ENCODE data around the gene NUP160. TPM values are rescaled to one million over a fixed set of nuclear protein-coding genes. Genes with fewer than 3 reads are reported as not detected.
"Not testable (repeated sequence)": the region's sequence is repeated elsewhere in the genome, so short reads cannot be mapped to it uniquely, and the experiment has no call there.

Gene NUP160
- polyA plus RNA-seq, 1 donor = 86.8 TPM

DNA sequence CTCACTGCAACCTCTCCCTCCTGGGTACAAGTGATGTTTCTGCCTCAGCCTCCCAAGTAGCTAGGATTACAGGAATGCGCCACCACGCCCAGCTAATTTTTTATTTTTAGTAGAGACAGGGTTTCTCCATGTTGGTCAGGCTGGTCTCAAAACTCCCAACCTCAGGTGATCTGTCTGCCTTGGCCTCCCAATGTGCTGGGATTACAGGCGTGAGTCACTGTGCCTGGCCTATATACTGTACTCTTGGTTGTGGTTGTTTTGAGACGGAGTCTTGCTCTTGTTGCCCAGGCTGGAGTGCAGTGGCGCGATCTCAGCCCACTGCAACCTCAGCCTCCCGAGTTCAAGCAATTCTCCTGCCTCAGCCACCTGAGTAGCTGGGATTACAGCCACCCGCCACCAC, 58.1 kb downstream of the NUP160 start:
- not testable (repeated sequence) for DNase-seq

DNA sequence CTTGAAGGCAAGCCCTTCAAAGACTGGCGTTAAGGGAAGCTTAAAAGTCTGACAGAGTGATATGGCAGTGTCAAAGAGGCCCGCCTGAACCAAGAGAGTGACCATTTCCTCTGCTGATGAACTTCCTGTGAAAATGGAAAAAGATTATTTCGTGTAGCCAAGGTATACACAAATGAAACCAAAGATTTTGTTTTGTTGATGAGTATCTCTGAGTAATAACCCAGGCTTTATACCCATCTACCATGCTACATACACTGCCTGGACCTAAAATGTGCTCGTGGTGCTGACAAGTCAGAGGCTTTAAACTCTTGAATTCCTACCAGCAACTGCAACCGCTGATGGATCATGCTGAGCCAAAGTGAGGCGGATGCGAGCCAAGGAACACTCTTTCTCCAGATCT, 60.0 kb downstream of the NUP160 start:
- no peak for DNase-seq

DNA sequence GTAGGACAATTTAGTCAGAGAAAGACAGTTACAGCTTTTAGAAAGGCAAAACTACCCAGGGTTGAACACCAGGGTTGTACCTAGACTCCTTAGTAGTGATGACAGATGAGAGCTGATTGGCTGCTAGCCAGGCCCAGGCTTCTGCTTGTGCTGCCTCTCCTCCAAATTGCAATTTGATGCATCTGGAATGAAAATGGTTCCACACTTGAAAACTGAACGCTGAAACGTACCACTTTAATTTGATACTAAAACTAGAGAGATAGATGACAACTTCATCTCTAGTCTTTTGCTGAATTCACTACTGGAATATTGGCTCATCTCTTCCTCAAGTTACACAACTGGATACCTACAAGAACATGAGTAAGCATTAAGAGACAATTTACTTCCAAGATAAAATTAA, 61.8 kb downstream of the NUP160 start:
- DNase-seq = no peak

DNA sequence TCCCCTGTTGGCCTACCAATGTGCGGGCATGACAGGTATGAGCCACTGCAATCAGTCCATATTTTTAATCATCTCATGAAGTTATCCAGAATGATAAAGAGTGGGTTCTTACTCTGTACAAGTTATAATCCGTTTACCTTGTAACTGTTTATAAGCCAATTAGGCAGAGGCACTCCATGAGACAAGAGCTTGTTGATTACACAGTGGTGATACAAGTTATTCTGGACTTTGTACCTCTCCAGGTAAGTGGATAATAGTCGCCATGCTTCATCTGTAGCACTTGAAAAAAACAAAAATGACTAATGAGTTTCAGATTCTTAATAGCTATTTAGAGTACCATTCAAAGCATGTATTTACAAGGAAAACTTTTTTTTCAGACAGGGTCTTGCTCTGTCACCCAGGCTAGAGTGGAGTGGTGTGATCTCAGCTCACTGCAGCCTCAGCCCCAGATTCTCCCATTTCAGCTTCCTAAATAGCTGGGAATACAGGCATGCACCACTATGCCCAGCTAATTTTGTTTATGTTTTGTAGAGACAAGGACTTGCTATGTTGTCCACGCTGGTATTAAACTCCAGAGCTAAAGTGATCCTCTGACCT, 63.3 kb downstream of the NUP160 start:
- DNase-seq = no peak

DNA sequence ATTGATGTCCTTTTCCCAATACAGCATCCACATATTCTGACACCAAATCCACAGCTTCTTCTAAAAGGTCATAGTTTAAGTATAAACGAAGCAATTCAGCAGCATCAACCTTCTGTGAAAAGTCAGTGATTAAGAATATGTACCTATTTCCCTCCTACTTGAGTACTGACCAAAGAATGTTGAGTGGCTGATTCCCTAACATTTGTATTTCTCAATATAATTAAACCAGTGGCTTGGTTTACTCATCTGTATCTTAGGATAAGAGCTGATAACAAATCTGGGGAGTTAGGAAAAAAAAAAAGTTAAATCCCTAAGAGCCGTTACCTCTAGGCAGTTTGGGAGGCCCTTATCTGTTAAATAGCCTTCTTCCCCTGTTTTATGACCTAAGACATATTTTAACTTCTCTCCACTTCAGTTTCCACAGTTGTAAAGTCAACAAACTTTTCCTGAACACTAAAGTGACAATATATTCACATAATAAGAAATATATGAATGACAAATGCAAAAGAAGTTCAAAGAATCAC, 65.0 kb downstream of the NUP160 start:
- DNase-seq = no peak

DNA sequence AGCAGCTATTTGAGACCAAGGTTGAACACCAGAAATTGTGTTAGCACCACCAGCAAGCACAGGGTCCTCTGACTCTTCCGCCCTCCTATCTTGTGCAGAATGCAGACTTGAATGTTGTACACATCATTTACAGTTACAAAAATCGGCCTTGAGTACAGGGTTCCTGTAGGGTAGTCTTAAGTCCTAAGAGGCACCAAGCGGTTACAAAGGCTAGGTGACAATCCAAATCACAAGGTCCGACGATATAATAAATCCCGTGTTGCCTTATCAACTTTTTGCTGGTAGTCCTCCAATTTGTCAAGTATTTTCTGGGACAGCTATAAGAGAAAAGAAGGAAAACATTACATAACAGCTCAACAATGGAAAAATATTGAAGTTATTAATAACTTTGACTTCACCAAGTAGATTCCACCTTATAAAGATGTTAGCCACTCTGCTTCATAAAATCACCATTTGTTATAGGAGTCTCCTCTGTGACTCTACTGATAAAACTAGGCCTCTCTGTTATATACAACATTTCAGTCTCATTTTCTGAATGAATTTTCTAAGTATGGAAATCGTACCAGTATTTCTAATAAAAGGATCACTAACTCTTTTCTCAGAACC, 69.2 kb downstream of the NUP160 start:
- DNase-seq = no peak

DNA sequence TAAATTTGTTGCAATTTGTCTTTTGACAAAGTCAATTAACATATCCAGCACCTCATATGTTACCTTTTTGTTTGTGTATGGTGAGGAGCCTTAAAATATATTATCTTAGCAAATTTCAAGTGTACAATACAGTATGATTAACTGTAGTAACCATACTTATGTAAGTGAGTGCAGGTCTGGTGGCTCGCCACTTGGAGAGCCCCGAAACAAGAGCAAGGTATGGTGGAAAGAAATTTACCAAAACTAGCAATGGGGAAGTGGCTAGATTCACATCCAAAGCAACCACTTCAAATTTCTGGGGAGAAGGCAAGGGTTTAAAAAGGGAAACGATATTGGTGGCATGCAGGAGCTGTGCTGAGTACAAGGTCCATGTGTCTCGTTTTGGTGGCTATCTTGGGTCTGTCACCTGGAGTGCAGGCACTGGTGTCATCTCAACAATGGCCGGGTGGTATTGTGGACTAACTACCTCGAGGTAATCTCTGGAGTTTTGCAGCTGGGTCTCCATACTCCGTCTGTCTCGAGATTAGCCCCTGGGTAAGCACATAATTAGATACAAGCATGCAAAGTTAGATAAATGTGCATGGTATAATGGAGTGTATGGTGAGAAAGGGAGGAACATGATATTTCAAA, 72.8 kb downstream of the NUP160 start:
- DNase-seq = no peak

DNA sequence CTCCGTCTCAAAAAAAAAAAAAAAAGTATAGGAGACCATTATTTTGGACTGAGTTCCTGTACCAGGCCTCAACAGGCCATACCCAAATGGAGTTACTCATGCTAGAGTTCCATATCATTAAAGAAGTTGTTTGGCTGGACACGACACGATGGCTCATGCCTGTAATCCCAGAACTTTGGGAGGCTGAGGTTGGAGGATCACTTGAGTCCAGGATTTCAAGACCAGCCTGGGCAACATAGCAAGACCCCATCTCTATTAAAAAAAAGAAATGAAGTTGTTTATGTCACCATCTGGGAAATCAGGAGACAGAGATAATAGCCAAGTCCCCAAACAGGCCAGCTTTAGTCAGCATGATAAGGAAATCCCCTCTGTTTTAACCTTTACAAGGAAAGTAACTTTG, 74.3 kb downstream of the NUP160 start:
- no peak for DNase-seq

DNA sequence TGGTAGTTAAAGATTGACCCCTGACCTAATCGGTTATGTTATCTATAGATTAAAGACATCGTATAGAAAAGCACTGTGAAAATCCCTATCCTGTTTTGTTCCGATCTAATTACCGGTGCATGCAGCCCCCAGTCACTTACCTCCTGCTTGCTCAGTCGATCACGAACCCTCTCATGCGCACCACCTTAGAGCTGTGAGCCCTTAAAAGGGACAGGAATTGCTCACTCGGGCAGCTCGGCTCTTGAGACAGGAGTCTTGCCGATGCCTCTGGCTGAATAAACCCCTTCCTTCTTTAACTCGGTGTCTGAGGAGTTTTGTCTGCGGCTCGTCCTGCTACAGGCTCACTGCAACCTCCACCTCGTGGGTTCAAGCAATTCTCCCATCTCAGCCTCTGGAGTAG, 78.6 kb downstream of the NUP160 start:
- peak; percentile 3 for DNase-seq

DNA sequence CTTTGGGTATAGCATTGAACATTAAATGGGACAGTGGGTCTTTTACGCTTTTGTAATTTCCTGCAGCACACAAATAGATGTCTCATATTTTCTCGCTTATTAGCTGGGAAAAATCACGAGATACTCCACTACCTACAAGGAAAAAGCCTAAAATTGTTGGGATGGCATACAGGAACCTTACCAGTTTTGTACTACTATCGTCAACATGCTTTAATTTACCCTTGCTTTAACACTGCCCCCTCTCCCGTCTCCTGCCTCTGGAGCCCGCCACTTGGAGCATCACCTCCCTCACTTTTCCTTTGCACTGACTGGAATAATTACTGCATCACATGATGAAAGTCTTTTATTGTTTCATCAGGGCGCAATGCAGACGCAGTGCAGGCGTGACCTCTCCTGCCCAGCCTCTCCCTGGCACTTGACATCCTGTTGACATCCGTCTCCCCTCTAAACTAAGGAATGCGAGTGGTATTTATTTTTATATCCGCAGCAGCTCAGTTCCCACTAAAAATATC, 80.0 kb downstream of the NUP160 start:
- peak; percentile 72 for DNase-seq

DNA sequence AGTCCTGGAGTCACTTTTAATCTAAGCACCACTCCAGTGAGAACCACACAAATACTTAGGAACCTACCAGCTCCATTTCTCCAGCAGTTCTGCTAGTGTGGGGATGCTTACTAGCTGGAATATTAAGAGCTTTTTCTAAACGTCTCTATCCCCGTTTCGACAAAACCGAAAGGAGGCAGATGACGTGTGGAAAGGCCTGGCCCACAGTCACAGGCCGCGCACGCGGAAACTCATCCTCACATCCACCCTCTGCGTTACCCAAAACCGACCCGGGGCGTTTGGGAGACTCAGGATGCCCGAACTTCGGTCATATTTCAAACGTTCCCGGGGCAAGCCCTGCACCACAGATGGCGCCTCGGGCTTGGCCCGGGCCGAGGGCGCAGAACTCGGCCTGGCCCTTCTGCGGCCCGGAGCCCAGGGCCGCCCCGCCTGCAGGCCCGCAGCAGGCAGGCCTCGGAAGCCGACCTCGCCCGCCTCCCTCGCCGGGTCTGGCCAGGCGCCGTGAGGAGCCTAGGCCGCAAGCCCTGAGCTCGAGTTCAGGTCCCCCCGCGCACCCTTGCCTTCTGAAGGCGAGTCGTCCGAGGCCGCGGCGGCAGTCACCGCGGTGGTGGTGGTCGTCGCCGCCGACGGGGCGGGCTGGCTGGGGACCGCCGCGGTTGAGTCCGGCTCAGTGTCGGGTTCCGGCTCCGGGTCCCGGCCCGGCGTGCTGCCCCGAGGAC, 81.5 kb downstream of the NUP160 start:
- peak; percentile 66 for DNase-seq

DNA sequence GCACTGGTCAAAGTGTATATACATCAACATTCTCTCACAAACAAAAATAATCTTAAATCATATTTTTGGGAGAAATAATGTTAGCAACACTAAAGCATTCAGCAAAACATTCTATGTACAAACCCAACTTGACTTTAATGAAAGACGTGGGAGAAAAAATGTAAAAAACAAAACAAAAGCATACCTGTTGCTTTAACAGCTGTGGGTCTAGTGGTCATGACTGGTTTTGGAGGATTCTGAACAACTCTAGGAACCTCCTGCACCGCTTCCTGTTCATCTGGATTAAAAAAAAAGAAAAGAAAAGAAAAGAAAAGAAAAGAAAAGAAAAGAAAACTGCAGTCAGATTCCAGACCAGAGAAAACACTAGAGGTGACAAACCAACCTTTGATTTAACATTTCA, 83.1 kb downstream of the NUP160 start:
- no peak for DNase-seq

DNA sequence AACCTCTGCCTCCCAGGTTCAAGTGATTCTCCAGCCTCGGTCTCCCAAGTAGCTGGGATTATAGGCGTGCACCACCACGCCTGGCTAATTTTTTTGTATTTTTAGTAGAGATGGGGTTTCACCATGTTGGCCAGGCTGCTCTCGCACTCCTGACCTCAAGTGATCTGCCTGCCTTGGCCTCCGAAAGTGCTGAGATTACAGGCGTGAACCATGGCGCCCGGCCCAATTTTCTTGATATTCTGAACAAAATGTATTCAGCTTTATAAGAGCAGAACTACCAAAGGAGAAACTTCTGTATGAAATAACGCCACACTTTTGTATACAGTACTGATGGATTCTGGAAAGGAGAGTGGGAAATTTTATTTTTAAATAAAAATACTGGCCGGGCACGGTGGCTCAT, 88.9 kb downstream of the NUP160 start:
- DNase-seq = not testable (repeated sequence)

DNA sequence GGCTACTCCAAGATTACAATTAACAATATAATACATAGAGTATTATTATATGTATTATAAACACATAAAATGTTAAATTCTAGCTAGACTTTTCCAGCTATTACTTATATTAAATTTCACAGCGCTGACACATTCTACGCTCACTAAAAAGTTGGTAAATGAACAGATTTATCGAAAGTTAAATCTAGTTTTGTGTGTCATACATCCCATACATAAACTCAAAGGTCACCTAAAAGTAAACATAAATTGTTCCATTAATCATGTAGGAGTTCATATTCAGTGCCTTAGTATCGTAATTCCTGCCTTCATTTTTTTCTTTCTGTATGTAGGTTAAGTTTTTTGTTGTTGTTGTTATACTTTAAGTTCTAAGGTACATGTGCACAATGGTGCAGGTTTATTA, 91.9 kb downstream of the NUP160 start:
- DNase-seq = no peak

DNA sequence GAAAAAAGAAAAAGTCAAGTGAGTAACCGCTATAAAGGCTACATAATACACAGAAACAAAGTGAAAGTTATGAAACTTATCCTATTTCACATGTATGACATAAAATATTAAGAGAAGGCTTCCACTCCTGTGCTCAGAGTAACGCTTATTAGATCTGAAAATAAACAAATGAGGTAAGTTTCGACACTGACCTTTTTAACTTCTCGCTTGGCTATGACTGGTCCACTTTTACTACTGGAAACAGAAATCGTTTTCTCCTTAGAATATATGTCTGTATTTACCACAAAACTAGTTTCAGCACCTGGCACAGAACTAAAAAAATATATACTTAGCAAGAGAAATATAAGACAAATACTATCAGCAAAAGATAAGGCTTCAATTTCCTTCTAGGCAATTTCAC, 97.4 kb downstream of the NUP160 start:
- DNase-seq = no peak

DNA sequence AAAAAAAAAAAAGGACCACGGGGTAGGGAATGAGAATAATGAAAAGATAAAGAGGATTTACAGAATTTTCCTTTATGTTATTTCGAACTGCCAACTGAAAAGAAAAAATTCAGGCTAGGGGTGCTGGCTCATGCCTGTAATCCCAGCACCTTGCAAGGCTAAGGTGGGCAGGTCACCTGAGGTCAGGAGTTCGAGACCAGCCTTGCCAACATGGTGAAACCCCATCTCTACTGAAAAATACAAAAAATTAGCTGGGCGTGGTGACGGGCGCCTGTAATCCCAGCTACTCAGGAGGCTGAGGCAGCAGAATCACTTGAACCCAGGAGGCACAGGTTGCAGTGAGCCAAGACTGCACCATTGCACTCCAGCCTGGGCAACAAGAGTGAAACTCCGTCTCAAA, 105.7 kb downstream of the NUP160 start:
- DNase-seq = not testable (repeated sequence)

DNA sequence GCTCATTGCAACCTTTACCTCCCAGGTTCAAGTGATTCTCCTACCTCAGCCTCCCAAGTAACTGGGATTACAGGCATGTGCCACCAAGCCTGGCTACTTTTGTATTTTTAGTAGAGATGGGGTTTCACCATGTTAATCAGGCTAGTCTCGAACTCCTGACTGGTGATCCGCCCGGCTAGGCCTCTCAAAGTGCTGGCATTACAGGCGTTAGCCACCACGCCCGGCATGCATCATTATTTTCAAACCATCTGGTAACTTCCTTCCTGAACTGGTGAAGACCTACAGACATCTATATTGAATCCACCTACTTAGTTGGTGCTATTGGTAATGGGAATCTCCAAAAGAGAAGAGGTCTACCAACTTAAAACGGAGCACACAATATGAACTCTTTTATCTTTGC, 110.3 kb downstream of the NUP160 start:
- not testable (repeated sequence) for DNase-seq

DNA sequence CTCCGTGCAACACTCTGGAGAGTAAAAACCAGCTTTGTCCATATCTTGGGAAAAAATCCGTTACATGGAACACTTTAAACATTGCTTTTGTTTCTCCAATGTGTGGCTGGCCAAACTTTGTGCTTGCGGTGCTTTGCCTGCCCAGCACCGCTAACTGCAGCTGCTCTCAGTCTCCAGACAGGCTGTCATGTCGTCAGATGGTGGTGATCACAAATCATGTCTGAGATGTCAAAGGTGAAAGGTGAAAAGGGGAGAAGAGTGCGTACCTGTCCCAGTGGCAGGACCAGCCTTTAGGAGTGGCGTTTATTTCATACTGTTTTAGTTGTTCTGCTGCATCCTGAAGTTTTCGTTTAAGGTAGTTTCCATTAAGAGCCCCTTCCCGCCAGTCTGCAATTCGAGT, 115.9 kb downstream of the NUP160 start:
- no peak for DNase-seq

DNA sequence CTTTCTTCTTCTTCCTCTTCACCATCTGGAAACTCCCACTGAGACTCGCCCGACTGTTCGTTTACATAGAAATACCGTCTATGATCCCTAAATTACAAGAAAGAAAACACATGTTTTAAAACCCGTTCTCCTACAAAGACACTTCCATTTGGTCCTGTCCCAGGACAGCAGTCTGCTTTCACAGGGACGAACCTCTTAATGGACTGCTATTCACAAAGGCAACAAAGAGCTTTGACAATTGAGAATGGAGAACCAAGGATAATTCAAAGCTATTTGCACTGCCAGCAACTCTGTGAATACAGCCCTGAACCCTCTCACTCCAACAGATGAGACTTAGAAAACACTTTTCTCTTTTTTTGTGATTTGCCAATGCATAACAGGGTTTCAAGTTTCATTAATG, 116.7 kb downstream of the NUP160 start:
- no peak for DNase-seq

Data from left kidney (tissue), 2 donors.